ENCODE results near the gene KIAA1328. TPM values are rescaled to one million over a fixed set of nuclear protein-coding genes. Genes with fewer than 3 reads are reported as not detected.

The KIAA1328 gene
- polyA plus RNA-seq, 1 of the 3 experiments (the other 2 are of a cell fraction) = 2.6 TPM

DNA sequence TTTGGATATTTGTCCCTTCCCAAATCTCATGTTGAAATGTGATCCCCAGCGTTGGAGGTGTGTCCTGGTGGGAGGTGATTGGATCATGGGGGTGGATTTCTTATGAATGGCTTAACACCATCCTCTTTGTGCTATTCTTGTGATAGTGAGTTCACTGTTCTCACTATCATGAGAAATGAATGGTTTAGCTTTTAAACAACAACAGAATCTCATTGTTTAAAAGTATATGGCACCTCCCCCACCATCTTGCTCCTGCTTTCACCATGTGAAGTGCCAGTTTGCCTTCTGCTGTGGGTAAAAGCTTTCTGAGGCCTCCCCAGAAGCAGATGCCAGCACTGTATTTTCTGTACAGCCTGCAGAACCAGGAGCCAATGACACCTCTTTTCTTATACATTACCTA lies 38.1 kb downstream of the KIAA1328 start:
- 80% methylated on average over 1 of the region's 1 CpG for WGBS (ENCODE audit: low lambda C conversion rate)

DNA sequence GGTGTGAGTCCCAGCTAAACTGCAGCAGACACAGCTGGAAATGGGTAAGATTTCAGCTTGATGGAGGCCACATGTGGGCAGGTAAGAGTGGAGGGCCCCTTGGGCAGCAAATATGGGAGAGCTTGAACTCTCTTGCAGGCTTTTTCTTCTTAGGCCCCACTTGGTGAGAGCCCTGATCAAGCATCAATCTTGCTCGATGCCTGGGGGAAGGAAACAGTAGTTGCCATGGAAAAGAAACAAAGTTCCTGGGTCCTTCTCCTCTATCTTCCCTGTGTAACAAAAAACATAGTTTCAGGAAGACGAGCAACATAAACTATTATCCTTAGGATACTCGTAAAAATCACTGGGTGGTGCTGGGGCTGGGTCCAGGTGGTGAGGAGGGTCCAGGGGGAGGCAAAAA lies 42.9 kb downstream of the KIAA1328 start:
- Histone ChIP-seq H3K4me3 (ENCODE audit: low read depth in 2 of 2, low read length in 1 of 2) (no peak overlapping the region), H3K9ac (no peak overlapping the region), H3K27ac (ENCODE audit: low read depth in 2 of 2, low read length in 1 of 2) (no peak overlapping the region), H3K4me2 (no peak overlapping the region), H3K79me2 (ENCODE audit: insufficient read depth) (no peaks in the 10 kb centered on the region), H4K20me1 (ENCODE audit: insufficient read depth) (no peaks in the 10 kb centered on the region), H3K27me3 (ENCODE audit: insufficient read depth) (no peaks in the 10 kb centered on the region), H3F3A (replicated peaks; ENCODE audit: insufficient read depth) (no peaks in the 10 kb centered on the region), H2AFZ (ENCODE audit: low read depth) (no peak overlapping the region), H3K36me3 (replicated peaks in 1 of 2; ENCODE audit: control insufficient read depth in 1 of 2, insufficient read depth in 2 of 2, low read length in 1 of 2) (peaks cover 0 to 7% of the 10 kb centered on the region in 2 experiments), H3K4me1 (ENCODE audit: control insufficient read depth in 1 of 2, insufficient read depth in 2 of 2, low read depth in 1 of 2, low read length in 1 of 2) (no peaks in the 10 kb centered on the region; a peak in 2 of 4 replicates), H3K9me2 (no peaks in the 10 kb centered on the region), H3K9me3 (0 out of 2 replicates have a peak, but pooled peaks cover 5% of the 10 kb centered on the region)
- DNase-seq = no peak
- ChIA-PET CTCF (no interaction called here), POLR2A (no interaction called here)
- WGBS (ENCODE audit: low lambda C conversion rate) = 96% methylated on average over 3 of the region's 3 CpGs
- TF ChIP-seq RXRA (IDR thresholded peaks at IDR 0.05; ENCODE audit: borderline replicate concordance, low read depth) (no peak), RAD21 (IDR thresholded peaks at IDR 0.05; ENCODE audit: low read length) (no peak), GABPA (IDR thresholded peaks at IDR 0.05; ENCODE audit: low read depth) (no peak), FOXM1 (IDR thresholded peaks at IDR 0.05; ENCODE audit: low read depth) (no peak), JUND (IDR thresholded peaks at IDR 0.05) (no peak), FOSL2 (IDR thresholded peaks at IDR 0.05; ENCODE audit: borderline replicate concordance, low read depth) (no peak), YY1 (IDR thresholded peaks at IDR 0.05; ENCODE audit: low read depth) (no peak), SMC3 (IDR thresholded peaks at IDR 0.05; ENCODE audit: low read depth, low read length) (no peak), POLR2AphosphoS5 (IDR thresholded peaks at IDR 0.05; ENCODE audit: low read depth, low read length) (no peak), FOXJ3 (CRISPR knock-in tag; IDR thresholded peaks at IDR 0.05) (no peak), CHD2 (IDR thresholded peaks at IDR 0.05; ENCODE audit: low read length, partially characterized antibody) (no peak), GATA2 (CRISPR knock-in tag; IDR thresholded peaks at IDR 0.05) (no peak), NRF1 (IDR thresholded peaks at IDR 0.05; ENCODE audit: low read depth, low read length) (no peak), TCF12 (IDR thresholded peaks at IDR 0.05) (no peak), TAF1 (IDR thresholded peaks at IDR 0.05; ENCODE audit: borderline replicate concordance, low read depth, low read length) (no peak)
- TF ChIP-seq, protein P1, sequence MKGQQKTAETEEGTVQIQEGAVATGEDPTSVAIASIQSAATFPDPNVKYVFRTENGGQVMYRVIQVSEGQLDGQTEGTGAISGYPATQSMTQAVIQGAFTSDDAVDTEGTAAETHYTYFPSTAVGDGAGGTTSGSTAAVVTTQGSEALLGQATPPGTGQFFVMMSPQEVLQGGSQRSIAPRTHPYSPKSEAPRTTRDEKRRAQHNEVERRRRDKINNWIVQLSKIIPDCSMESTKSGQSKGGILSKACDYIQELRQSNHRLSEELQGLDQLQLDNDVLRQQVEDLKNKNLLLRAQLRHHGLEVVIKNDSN (IDR thresholded peaks at IDR 0.05; ENCODE audit: borderline replicate concordance, low read depth) = no peak
- TF ChIP-seq, protein P2, sequence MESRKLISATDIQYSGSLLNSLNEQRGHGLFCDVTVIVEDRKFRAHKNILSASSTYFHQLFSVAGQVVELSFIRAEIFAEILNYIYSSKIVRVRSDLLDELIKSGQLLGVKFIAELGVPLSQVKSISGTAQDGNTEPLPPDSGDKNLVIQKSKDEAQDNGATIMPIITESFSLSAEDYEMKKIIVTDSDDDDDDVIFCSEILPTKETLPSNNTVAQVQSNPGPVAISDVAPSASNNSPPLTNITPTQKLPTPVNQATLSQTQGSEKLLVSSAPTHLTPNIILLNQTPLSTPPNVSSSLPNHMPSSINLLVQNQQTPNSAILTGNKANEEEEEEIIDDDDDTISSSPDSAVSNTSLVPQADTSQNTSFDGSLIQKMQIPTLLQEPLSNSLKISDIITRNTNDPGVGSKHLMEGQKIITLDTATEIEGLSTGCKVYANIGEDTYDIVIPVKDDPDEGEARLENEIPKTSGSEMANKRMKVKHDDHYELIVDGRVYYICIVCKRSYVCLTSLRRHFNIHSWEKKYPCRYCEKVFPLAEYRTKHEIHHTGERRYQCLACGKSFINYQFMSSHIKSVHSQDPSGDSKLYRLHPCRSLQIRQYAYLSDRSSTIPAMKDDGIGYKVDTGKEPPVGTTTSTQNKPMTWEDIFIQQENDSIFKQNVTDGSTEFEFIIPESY (IDR thresholded peaks at IDR 0.05; ENCODE audit: borderline replicate concordance, low read depth) = no peak

More for the DNA sequence above, 38.1 kb downstream of the KIAA1328 start:
- Histone ChIP-seq H3K9me3 (no peaks in the 10 kb centered on the region), H4K20me1 (ENCODE audit: insufficient read depth) (no peaks in the 10 kb centered on the region), H3K4me1 (ENCODE audit: control insufficient read depth in 1 of 2, insufficient read depth in 2 of 2, low read depth in 1 of 2, low read length in 1 of 2) (no peaks in the 10 kb centered on the region; a peak in 2 of 4 replicates), H3F3A (replicated peaks; ENCODE audit: insufficient read depth) (peaks cover 6% of the 10 kb centered on the region), H3K36me3 (replicated peaks in 1 of 2; ENCODE audit: control insufficient read depth in 1 of 2, insufficient read depth in 2 of 2, low read length in 1 of 2) (peaks cover 0 to 12% of the 10 kb centered on the region in 2 experiments), H3K9me2 (0 out of 2 replicates have a peak, but pooled peaks cover 3% of the 10 kb centered on the region), H3K27ac (ENCODE audit: low read depth in 2 of 2, low read length in 1 of 2) (no peak overlapping the region), H3K9ac (no peak overlapping the region), H3K27me3 (ENCODE audit: insufficient read depth) (no peaks in the 10 kb centered on the region), H3K4me3 (ENCODE audit: low read depth in 2 of 2, low read length in 1 of 2) (no peak overlapping the region), H3K79me2 (ENCODE audit: insufficient read depth) (no peaks in the 10 kb centered on the region), H2AFZ (ENCODE audit: low read depth) (no peak overlapping the region), H3K4me2 (no peak overlapping the region)
- ChIA-PET CTCF (interaction anchor here (1.1 kb wide), 1 partner anchor 57 kb away, joined by 3 read pairs; no protein-coding TSS in a partner anchor), POLR2A (no interaction called here)
- no peak for DNase-seq
- no peak for TF ChIP-seq POLR2AphosphoS5 (IDR thresholded peaks at IDR 0.05; ENCODE audit: low read depth, low read length)
- TF ChIP-seq FOSL2 (IDR thresholded peaks at IDR 0.05; ENCODE audit: borderline replicate concordance, low read depth) = no peak
- no peak for TF ChIP-seq RCOR1 (IDR thresholded peaks at IDR 0.05; ENCODE audit: low read length)
- TF ChIP-seq, protein P2 (IDR thresholded peaks at IDR 0.05; ENCODE audit: borderline replicate concordance, low read depth) = no peak
- TF ChIP-seq, protein P3, sequence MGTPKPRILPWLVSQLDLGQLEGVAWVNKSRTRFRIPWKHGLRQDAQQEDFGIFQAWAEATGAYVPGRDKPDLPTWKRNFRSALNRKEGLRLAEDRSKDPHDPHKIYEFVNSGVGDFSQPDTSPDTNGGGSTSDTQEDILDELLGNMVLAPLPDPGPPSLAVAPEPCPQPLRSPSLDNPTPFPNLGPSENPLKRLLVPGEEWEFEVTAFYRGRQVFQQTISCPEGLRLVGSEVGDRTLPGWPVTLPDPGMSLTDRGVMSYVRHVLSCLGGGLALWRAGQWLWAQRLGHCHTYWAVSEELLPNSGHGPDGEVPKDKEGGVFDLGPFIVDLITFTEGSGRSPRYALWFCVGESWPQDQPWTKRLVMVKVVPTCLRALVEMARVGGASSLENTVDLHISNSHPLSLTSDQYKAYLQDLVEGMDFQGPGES (IDR thresholded peaks at IDR 0.05; ENCODE audit: low read depth, low read length) = no peak
- TF ChIP-seq EP300 (IDR thresholded peaks at IDR 0.05; ENCODE audit: borderline replicate concordance in 1 of 2, low read depth in 1 of 2, low read length in 1 of 2) = no peak
- TF ChIP-seq TAF1 (IDR thresholded peaks at IDR 0.05; ENCODE audit: borderline replicate concordance, low read depth, low read length) = no peak
- no peak for TF ChIP-seq NFIC (IDR thresholded peaks at IDR 0.05; ENCODE audit: borderline replicate concordance)
- TF ChIP-seq EZH2phosphoT487 (IDR thresholded peaks at IDR 0.05; ENCODE audit: borderline replicate concordance, low read depth) = no peak

Measured in SK-N-SH (cell line).